Peyer's patch (tissue), 4 donors: Measurements from ENCODE around the gene TSPY10.
"Not testable (repeated sequence)": the region's sequence is repeated elsewhere in the genome, so short reads cannot be mapped to it uniquely, and the experiment has no call there.

ENCODE experiments used
- CTCF ChIP-seq, 6 experiments: fragments of 450-650 bp in 4 of 6; fragments of 200-600 bp in 2 of 6; sonication (generic) in 1 of 6; IDR thresholded peaks; one replicate each; pipeline ENCODE4 v1.5.1; 2017 to 2019; ENCODE audit warnings: antibody characterized with exemption in 6 of 6, mild to moderate bottlenecking in 3 of 6, moderate library complexity in 1 of 6
- POLR2A ChIP-seq, 2 donors: fragments of 450-650 bp; IDR thresholded peaks; one replicate each; pipeline ENCODE4 v1.5.1; 2017; ENCODE audit warnings: antibody characterized with exemption in 2 of 2, mild to moderate bottlenecking in 2 of 2, moderate library complexity in 2 of 2

DNA sequence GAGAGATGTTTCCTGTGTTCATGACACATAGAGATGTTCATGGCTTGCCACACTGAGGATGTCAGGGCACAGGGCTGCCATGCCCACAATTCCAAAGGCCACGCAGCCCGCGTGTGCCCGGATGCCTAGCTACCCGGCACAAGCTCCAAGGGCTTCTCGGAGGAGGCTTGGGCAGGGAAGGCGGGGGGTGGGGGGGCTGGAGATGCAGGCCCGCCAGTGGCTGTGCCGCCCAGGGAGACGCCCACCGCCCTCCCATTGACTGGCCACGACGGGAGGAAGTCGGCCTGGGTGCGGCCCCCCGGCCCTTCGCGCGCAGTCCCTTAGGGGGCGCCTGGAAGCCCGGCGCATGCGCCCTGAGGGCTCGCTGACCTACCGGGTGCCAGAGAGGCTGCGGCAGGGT, 40.7 kb upstream of the TSPY10 start, which contains the start of gene TSPY9:
- TF ChIP-seq POLR2A, CTCF (IDR thresholded peaks at IDR 0.05): not testable (repeated sequence)
